IgD-negative memory B cell (primary cell): ENCODE data around the gene GSTM2. TPM values are rescaled to one million over a fixed set of nuclear protein-coding genes. Genes with fewer than 3 reads are reported as not detected.

ENCODE experiments used
- H3K27ac Mint-ChIP-seq, 3 donors: one replicate each; pipeline ENCODE4 v1.8.0; 2020 to 2022; ENCODE audit warnings: mild to moderate bottlenecking in 3 of 3, mixed read lengths in 3 of 3, moderate library complexity in 1 of 3
- H3K27me3 Mint-ChIP-seq: one replicate; pipeline ENCODE4 v1.8.0; 2021; ENCODE audit warnings: mixed read lengths
- H3K36me3 Mint-ChIP-seq: one replicate; pipeline ENCODE4 v1.8.0; 2020; ENCODE audit warnings: mild to moderate bottlenecking, mixed read lengths
- H3K4me1 Mint-ChIP-seq, 3 donors: one replicate each; pipeline ENCODE4 v1.8.0; 2020 to 2022; ENCODE audit warnings: mixed read lengths in 3 of 3, mild to moderate bottlenecking in 1 of 3
- H3K4me3 Mint-ChIP-seq, 4 donors: one replicate each; pipeline ENCODE4 v1.8.0; 2020 to 2022; ENCODE audit warnings: mild to moderate bottlenecking in 4 of 4, mixed read lengths in 4 of 4, moderate library complexity in 3 of 4
- H3K9me3 Mint-ChIP-seq, 3 donors: one replicate each; pipeline ENCODE4 v1.8.0; 2020 to 2021; ENCODE audit warnings: mixed read lengths in 3 of 3, mild to moderate bottlenecking in 1 of 3
- polyA plus RNA-seq: library from polyadenylated mRNA; unstranded; fragments of 300-500 nt; fragmentation: Illumina TruSeq; gene quantifications from one replicate; pipeline ENCODE4 v1.2.3, GENCODE V29; 2021

Gene GSTM2
- 11.6 TPM for polyA plus RNA-seq

DNA sequence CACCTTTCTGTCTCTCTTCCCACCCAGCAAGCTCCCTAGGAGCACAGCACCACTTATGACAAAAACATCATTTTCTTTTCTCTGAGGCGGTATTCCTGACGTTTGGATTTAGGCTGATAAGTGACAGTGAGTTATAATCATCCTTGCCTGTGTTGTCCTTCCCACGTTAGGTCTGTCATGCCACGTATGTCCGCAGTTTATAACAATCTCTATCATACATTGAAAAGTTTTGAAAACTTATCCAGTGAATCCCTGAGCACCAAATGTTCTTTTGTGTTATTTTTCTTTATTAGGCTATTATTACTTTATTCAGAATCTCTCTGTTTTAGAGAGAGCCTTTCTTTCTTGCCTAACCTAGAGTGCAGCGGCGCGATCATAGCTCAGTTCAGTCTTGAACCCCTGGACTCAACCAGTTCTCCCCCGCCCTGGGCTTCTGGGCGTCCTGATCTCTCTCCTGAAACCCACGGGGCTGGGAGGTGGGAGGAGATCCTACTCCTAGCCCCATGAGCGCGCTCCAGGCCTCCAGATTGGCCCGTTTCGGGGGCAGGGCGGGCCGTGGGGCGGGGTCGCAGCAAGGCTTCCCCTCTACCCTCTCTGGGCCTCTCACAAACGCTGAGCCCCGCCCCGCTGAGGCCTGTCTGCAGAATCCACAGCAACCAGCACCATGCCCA is at the start of gene GSTM2:
TSS of gene GSTM2 (plus strand) at position 606 of the 671 bp plus-strand sequence. CDS start at position 665, 59 bp downstream.
- H3K4me3 Mint-ChIP-seq: peak within 1 kb of the TSS; percentile 42 to 91 (median 82)
- H3K4me1 Mint-ChIP-seq: peaks cover 0 to 12% (median 8%) of the 10 kb centered on the region in 3 donors
- peak within 1 kb of the TSS in 1 of 3 donors; percentile 75 for H3K27ac Mint-ChIP-seq
- peaks cover 9% of the 10 kb centered on the region for H3K36me3 Mint-ChIP-seq
- H3K9me3 Mint-ChIP-seq: no peaks in the 10 kb centered on the region
- H3K27me3 Mint-ChIP-seq: no peaks in the 10 kb centered on the region

DNA sequence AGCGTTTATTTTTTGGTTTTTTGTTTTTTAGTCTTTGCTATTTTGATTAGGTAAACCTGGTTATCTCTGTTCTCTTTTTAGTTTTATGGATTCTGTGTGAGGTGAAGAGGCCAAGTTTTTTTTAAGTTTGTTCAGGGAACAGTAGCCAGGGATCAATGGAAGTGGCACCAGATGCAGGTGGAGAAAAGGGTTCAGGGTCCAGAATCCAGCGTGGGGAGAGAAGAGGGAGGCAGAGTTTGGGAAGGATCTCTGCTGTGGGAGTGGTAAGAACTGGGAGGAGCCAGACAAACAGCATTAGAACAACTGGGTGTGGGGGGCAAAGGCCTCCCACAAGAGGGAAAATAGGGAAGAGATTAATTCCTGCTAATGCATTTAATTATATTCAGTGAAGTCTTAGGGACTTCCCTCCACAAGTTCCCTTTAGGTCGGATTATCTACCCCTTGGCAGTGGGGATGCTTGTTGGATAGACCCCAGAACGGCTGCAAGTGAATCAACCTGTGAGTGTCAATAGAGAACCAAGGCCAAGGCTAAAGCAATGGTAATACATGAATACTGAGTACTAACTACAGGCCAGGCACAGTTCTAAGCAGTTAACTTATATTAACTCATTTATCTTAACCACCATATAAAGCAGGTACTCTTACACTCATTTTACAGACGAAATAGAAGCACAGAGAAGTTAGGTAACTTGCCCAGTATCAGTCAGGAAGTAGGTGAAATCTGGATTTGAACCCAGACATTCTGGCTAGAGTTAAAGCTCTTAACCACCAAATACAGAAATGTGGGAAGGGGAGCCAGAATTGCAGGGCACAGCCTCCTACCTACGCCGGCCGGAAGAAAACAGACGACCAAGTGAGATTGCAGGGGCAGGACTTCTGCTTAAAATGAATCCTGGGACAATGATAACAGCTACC is 48.9 kb upstream of the GSTM2 start:
- Mint-ChIP-seq H3K27me3 (no peaks in the 10 kb centered on the region), H3K27ac (peak overlapping the region; percentile 89 to 94 (median 93)), H3K4me1 (peaks cover 37 to 47% (median 40%) of the 10 kb centered on the region in 3 donors), H3K36me3 (no peaks in the 10 kb centered on the region), H3K4me3 (peak overlapping the region; percentile 91 to 99 (median 96)), H3K9me3 (no peaks in the 10 kb centered on the region)

DNA sequence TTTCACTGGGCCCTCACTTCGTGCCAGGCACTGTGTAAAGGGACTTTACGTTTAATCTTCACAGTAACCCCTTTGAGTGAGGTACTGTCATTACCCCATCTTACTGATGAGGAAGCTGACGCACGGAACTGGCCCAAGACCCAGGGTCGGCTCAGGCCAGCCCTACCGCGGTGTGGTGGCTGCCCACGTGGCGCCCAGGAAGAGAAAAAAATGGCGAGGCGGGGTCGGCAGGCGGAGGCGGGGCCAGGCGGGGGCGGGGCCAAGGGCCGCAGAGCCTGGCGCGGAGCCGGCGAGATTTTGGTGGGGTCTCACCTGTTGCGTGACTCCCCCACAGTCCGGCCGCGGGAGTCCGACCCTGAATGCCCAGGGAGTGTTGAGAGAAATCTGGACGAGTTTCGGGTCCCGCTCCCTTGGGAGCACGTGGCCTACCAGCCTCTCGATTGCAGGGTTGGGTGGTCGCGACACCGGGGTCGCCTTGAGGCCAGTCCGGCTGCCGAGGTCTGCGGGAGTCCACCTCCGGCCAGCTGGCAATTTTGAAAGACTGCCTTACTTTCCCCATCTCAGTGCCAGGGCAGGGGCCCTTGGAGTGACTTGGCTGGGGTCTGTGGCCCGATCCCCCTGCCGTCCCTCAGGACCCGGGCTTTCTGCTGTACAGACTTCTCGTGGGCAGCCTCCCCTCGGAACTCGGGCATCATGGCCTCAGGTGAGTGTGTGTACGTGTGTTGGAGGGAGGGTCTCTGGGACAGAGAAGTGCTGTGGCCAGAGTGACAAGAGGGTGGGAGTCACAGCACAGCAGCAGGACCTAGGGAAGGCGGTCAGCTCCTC is 48.1 kb upstream of the GSTM2 start, which contains the start of the genes AMPD2 and GNAT2:
TSS of gene AMPD2 (plus strand) at position 262 of the 825 bp plus-strand sequence. CDS start 1,339 bp downstream, outside the sequence.
TSS of gene GNAT2 (minus strand) at position 41 of the 825 bp plus-strand sequence. CDS start 6,746 bp downstream, outside the sequence.
- no peaks in the 10 kb centered on the region for H3K9me3 Mint-ChIP-seq
- no peaks in the 10 kb centered on the region for H3K36me3 Mint-ChIP-seq
- H3K4me1 Mint-ChIP-seq: peaks cover 43 to 48% (median 47%) of the 10 kb centered on the region in 3 donors
- H3K27ac Mint-ChIP-seq: peak within 1 kb of the TSS; percentile 89 to 94 (median 93)
- peak within 1 kb of the TSS; percentile 91 to 99 (median 96) for H3K4me3 Mint-ChIP-seq
- no peaks in the 10 kb centered on the region for H3K27me3 Mint-ChIP-seq

GRCh38 chr1:109620401-109620791 is 47.5 kb upstream of the GSTM2 start:
- H3K4me1 Mint-ChIP-seq: peaks cover 45 to 48% (median 48%) of the 10 kb centered on the region in 3 donors
- H3K9me3 Mint-ChIP-seq: no peaks in the 10 kb centered on the region
- H3K27me3 Mint-ChIP-seq: no peaks in the 10 kb centered on the region
- H3K4me3 Mint-ChIP-seq: peak overlapping the region; percentile 91 to 99 (median 96)
- H3K27ac Mint-ChIP-seq: peak overlapping the region; percentile 89 to 94 (median 93)
- H3K36me3 Mint-ChIP-seq: peaks cover 2% of the 10 kb centered on the region

- Mint-ChIP-seq H3K4me1 (peaks cover 43 to 45% (median 45%) of the 10 kb centered on the region in 3 donors), H3K27ac (peak overlapping the region; percentile 71 to 94 (median 89)), H3K9me3 (no peaks in the 10 kb centered on the region), H3K36me3 (peaks cover 4% of the 10 kb centered on the region), H3K4me3 (peak overlapping the region; percentile 91 to 99 (median 96)), H3K27me3 (no peaks in the 10 kb centered on the region)
These were observed 47.0 kb upstream of the GSTM2 start for GRCh38 chr1:109620841-109621286.

DNA sequence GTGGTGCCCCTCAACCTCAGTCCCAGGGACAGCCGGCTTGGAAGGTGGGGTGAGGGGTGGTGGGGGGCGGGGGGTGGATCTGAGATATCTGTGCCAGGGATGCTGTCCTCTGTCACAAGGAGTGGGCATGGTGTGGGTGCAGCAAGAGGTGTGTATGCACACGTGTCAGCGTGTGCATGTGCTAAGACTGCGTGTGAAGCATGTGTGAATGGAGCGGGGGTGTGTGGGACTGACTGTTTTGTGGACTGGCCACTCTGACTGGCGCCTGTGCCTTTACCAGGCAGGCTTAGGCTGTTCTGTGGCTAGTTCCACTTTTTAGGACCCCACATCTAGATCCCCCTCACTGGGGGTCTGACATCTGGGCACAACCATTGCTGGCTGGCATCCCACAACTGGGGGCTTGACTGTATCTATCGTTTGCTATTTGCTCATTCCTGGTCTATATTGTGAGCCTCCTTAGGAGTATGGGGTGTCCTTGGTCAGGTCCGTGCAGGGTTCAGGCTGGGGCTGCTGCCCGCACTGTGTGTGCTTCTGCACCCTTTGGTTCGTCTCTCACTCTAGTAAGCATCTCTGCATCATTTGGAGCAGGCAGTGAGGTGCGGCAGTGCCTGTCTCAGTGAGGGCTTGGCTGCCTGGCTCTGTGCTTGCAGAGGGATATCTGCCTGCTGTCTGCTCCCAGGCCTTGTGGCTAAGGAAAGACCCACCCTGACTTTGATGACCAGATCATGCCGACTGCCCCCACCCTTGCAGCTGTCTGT is 46.3 kb upstream of the GSTM2 start:
- Mint-ChIP-seq H3K9me3 (no peaks in the 10 kb centered on the region), H3K36me3 (peaks cover 5% of the 10 kb centered on the region)

GRCh38 chr1:109622137-109622892 is 45.5 kb upstream of the GSTM2 start:
- H3K9me3 Mint-ChIP-seq: no peaks in the 10 kb centered on the region
- peak overlapping the region; percentile 48 to 97 (median 89) for H3K27ac Mint-ChIP-seq
- H3K27me3 Mint-ChIP-seq: no peaks in the 10 kb centered on the region
- peak overlapping the region; percentile 91 to 99 (median 96) for H3K4me3 Mint-ChIP-seq
- peaks cover 31 to 39% (median 38%) of the 10 kb centered on the region in 3 donors for H3K4me1 Mint-ChIP-seq
- H3K36me3 Mint-ChIP-seq: peaks cover 7% of the 10 kb centered on the region

More for the DNA sequence above, 46.3 kb upstream of the GSTM2 start:
- Mint-ChIP-seq H3K27me3 (no peaks in the 10 kb centered on the region), H3K27ac (peak overlapping the region; percentile 42 to 94 (median 89)), H3K4me3 (peak overlapping the region; percentile 91 to 99 (median 96)), H3K4me1 (peaks cover 38 to 39% (median 38%) of the 10 kb centered on the region in 3 donors)

DNA sequence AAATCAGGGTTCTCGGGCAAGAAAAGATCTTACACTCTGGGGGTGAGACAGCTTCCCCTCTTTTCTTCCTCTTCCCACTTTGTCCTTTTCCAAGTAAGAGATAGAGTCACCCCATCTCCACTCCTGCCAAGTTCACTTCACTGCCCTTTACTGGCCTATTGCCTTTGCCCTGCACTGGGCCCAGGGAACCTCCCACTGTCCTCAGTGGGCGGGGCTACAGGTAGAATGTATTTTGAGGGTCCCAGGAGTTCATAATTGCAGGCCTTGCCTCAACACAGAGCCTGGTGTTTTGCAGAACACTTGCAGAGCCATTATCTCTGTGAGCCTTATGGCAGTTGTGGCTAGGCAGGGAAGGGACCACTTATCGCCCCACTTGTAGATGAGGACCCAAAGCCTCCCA is 45.0 kb upstream of the GSTM2 start:
- Mint-ChIP-seq H3K4me1 (peaks cover 27 to 39% (median 36%) of the 10 kb centered on the region in 3 donors), H3K27ac (peak overlapping the region; percentile 54 to 97 (median 89)), H3K4me3 (peak overlapping the region; percentile 17 to 96 (median 85)), H3K36me3 (peaks cover 8% of the 10 kb centered on the region), H3K9me3 (no peaks in the 10 kb centered on the region), H3K27me3 (no peaks in the 10 kb centered on the region)

DNA sequence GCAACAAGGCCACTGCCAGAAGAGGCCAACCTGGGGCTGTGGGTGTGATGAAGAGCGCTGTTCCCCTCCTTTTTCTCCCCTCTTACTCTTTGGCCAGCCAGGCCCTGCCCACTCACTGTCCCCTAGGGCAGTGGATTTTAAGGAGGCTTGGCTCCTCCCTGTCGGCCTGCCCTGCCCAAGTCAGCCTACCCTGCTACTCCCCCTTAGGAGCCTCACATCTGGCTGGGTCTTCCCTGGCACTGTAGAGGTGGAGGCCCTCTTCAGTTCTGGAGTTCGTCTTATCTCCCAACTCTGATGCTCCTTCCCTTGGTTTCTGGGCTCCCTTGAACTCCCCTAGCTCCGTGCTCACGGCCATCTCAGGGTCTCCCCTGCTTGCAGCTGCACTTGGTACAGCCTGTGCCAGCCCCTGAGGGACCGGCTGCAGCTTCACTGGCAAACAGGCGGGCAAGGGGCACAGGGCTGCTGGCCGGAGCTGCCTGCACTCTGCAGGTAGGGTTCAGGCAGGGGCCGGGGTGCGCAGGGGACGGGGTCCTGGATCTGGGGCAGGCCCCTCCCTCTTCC is 44.2 kb upstream of the GSTM2 start:
- Mint-ChIP-seq H3K9me3 (no peaks in the 10 kb centered on the region), H3K4me3 (peak overlapping the region; percentile 62 to 96 (median 90)), H3K27ac (peak overlapping the region; percentile 86 to 97 (median 89)), H3K4me1 (peaks cover 23 to 37% (median 36%) of the 10 kb centered on the region in 3 donors), H3K36me3 (peaks cover 8% of the 10 kb centered on the region), H3K27me3 (no peaks in the 10 kb centered on the region)

GRCh38 chr1:109624201-109625010 is 43.5 kb upstream of the GSTM2 start:
- peak overlapping the region; percentile 38 to 96 (median 90) for H3K4me3 Mint-ChIP-seq
- no peaks in the 10 kb centered on the region for H3K27me3 Mint-ChIP-seq
- H3K27ac Mint-ChIP-seq: peak overlapping the region; percentile 80 to 89 (median 86)
- peaks cover 8% of the 10 kb centered on the region for H3K36me3 Mint-ChIP-seq
- no peaks in the 10 kb centered on the region for H3K9me3 Mint-ChIP-seq
- H3K4me1 Mint-ChIP-seq: peaks cover 19 to 32% (median 30%) of the 10 kb centered on the region in 3 donors

GRCh38 chr1:109625176-109625575 is 42.7 kb upstream of the GSTM2 start:
- Mint-ChIP-seq H3K27me3 (no peaks in the 10 kb centered on the region), H3K4me1 (peaks cover 16 to 33% (median 28%) of the 10 kb centered on the region in 3 donors), H3K9me3 (no peaks in the 10 kb centered on the region), H3K36me3 (peaks cover 8% of the 10 kb centered on the region), H3K4me3 (peak overlapping the region in 1 of 4 donors; percentile 88), H3K27ac (peak overlapping the region; percentile 79 to 89 (median 80))
